ENCODE data around the gene LRRC3. TPM values are rescaled to one million over a fixed set of nuclear protein-coding genes. Genes with fewer than 3 reads are reported as not detected.

Gene LRRC3
- polyA plus RNA-seq, 1 experiment, result 0.59 TPM

DNA sequence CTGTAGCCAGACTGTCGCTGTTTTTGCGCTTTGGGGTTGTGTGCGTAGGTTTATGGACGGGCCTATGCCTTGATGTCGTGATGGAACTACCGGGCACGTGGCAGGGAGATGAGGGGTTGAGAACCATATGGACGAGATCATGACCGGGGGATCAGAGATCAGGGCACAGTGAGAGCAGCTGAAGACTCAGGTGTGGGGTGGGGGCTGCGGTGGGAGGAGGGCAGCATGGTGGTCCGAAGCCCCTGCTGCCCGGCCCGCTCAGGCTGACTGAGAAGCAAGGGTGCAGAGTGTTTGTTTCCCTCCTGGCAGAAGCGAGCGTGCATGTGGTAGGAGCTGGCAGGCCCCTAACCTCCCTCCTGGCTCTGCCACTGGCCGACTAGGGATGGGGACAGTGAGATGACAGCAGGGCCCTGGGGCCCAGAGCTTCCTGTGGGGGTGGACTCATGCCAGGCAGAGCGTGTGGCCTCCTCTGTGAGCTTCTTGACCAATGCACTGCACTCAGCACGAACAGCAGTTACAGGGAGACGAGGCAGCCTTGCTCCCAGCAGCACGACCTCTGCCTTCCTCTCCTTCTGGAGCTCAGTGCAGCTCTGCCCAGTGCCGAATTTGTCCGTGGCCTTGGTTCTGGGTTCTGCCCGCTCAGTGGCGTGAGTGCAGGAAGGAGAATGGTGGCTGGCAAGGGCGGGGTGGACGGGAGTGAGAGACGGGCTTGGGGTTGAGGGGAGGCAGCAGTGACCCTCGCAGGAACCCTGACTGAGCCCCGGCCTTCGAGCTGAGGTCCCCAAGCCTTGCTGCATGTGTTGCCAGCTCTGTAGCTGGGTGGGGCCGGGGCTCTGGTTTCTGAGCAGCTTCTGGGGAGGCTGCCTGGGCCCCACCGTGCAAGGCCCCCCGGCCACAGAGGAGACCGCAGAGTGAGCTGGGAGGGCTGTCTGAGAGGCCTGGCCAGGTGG is 22.2 kb upstream of the LRRC3 start:
- Histone ChIP-seq H3K4me3 (ENCODE audit: low read depth, low read length) (no peak overlapping the region), H3K36me3 (ENCODE audit: control insufficient read depth, insufficient read depth, low read length) (no peaks in the 10 kb centered on the region), H3K27me3 (ENCODE audit: control insufficient read depth, insufficient read depth, low read length) (no peaks in the 10 kb centered on the region)
- ChIA-PET POLR2A (no interaction called here), CTCF (interaction anchor here (1.1 kb wide), 1 partner anchor 29 kb away, joined by 3 read pairs; no protein-coding TSS in a partner anchor)
- no peak for TF ChIP-seq CTCF (IDR thresholded peaks at IDR 0.05; ENCODE audit: insufficient read depth, low read depth, low read length)
- no peak for DNase-seq (ENCODE audit: low read depth)

DNA sequence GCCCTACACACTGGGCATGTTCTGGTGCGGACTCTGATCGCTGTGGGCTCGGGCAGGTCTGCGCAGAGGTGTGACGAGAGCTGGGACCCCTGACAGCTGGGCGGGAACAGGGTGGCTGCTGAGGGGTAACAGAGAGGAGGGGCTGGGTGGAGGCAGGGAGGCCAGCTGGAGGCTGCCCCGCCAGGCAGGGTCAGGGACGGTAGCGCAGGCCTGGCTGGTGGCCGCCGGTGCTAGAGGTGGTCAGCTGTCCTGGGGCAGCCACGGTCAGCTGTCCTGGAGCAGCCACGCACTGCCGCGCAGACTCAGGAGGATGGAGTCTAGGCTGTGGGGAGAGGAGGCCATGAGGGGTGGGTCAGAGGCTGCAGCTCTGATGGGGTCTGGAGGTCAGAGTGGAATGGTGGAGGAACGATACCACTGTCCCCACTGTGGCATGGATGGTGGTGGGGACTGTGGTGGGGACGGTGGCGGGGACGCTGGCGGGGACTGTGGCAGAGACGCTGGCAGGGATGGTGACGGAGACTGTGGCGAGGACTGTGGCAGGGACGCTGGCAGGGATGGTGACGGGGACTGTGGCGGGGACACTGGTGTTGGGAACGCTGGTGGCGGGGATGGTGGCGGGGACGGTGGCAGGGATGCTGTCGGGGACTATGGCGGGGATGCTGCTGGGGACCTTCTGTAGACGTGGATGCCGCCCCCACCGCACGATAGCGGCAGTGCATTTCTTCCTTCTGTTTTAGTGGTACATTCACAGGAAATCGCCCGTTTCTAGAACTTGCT is 21.3 kb upstream of the LRRC3 start:
- no peak overlapping the region for H3K4me3 ChIP-seq (ENCODE audit: low read depth, low read length)
- ChIA-PET POLR2A (no interaction called here), CTCF (no interaction called here)
- H3K27me3 ChIP-seq (ENCODE audit: control insufficient read depth, insufficient read depth, low read length), result no peaks in the 10 kb centered on the region
- no peak for TF ChIP-seq CTCF (IDR thresholded peaks at IDR 0.05; ENCODE audit: insufficient read depth, low read depth, low read length)
- no peaks in the 10 kb centered on the region for H3K36me3 ChIP-seq (ENCODE audit: control insufficient read depth, insufficient read depth, low read length)
- DNase-seq (ENCODE audit: low read depth), result no peak

- ChIA-PET POLR2A (no interaction called here), CTCF (no interaction called here)
- Histone ChIP-seq H3K27me3 (ENCODE audit: control insufficient read depth, insufficient read depth, low read length) (no peaks in the 10 kb centered on the region), H3K4me3 (ENCODE audit: low read depth, low read length) (no peak overlapping the region), H3K36me3 (ENCODE audit: control insufficient read depth, insufficient read depth, low read length) (no peaks in the 10 kb centered on the region)
- TF ChIP-seq CTCF (IDR thresholded peaks at IDR 0.05; ENCODE audit: insufficient read depth, low read depth, low read length), result no peak
- no peak for DNase-seq (ENCODE audit: low read depth)
Measured at GRCh38 chr21:44434568-44434925, 20.8 kb upstream of the LRRC3 start.

- Histone ChIP-seq H3K36me3 (ENCODE audit: control insufficient read depth, insufficient read depth, low read length) (no peaks in the 10 kb centered on the region), H3K4me3 (ENCODE audit: low read depth, low read length) (no peak overlapping the region), H3K27me3 (ENCODE audit: control insufficient read depth, insufficient read depth, low read length) (no peaks in the 10 kb centered on the region)
- ChIA-PET POLR2A (no interaction called here), CTCF (no interaction called here)
- no peak for DNase-seq (ENCODE audit: low read depth)
- no peak for TF ChIP-seq CTCF (IDR thresholded peaks at IDR 0.05; ENCODE audit: insufficient read depth, low read depth, low read length)
Measured at GRCh38 chr21:44434936-44435635, 20.2 kb upstream of the LRRC3 start.

DNA sequence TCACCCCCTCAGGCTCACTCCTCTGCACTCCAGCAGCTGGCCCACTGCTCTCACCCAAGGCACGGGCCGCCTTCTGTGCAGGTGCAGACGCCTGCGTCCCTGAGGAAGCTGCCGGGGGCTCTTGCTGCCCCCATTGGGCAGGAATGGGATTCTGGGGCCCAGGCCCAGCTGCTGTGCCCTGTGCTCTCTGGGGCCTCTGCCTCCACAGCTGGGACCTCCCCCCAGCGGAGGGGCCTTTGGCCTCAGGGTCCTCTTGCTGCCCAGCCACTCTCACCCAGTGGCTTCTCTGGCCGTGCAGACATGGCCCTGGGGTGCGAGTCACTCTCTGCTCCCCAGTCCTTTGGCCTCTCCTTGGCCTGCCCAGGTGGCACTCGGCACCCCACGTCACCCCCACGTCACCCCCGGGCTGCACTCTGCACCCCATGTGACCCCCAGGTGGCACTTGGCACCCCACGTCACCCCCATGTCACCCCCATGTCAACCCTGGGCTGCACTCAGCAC is 19.1 kb upstream of the LRRC3 start:
- no peak for TF ChIP-seq CTCF (IDR thresholded peaks at IDR 0.05; ENCODE audit: insufficient read depth, low read depth, low read length)
- CTCF ChIA-PET, result no interaction called here
- no peaks in the 10 kb centered on the region for H3K27me3 ChIP-seq (ENCODE audit: control insufficient read depth, insufficient read depth, low read length)
- POLR2A ChIA-PET, result no interaction called here
- H3K36me3 ChIP-seq (ENCODE audit: control insufficient read depth, insufficient read depth, low read length), result no peaks in the 10 kb centered on the region
- H3K4me3 ChIP-seq (ENCODE audit: low read depth, low read length), result no peak overlapping the region
- DNase-seq (ENCODE audit: low read depth), result no peak
